HEK293T (cell line): ENCODE data around the gene SERPINB4.

Source experiments
- ARNT ChIP-seq: fragments of 450-650 bp; IDR thresholded peaks from 2 replicates; pipeline ENCODE4 v1.6.1; 2017; ENCODE audit warnings: mild to moderate bottlenecking
- BHLHE40 ChIP-seq: fragments of 450-650 bp; IDR thresholded peaks from 2 replicates; pipeline ENCODE4 v1.6.1; 2016; ENCODE audit warnings: mild to moderate bottlenecking, moderate library complexity, borderline replicate concordance
- CTBP1 ChIP-seq: fragments of 450-650 bp; IDR thresholded peaks from 2 replicates; pipeline ENCODE4 v1.6.1; 2016; ENCODE audit warnings: borderline replicate concordance
- ELF4 ChIP-seq: fragments of 450-650 bp; IDR thresholded peaks from 2 replicates; pipeline ENCODE4 v1.6.1; 2017; ENCODE audit warnings: antibody characterized with exemption
- FOXA1 ChIP-seq: fragments of 450-650 bp; IDR thresholded peaks from 2 replicates; pipeline ENCODE4 v1.6.1; 2016; ENCODE audit warnings: mild to moderate bottlenecking
- FOXK2 ChIP-seq: fragments of 450-650 bp; IDR thresholded peaks from 2 replicates; pipeline ENCODE4 v1.6.1; 2016; ENCODE audit warnings: mild to moderate bottlenecking
- FOXM1 ChIP-seq: fragments of 450-650 bp; IDR thresholded peaks from 2 replicates; pipeline ENCODE4 v1.6.1; 2017; ENCODE audit warnings: mild to moderate bottlenecking, borderline replicate concordance
- HDGF ChIP-seq: fragments of 450-650 bp; IDR thresholded peaks from 2 replicates; pipeline ENCODE4 v1.6.1; 2017; ENCODE audit warnings: antibody characterized with exemption, borderline replicate concordance
- L3MBTL2 ChIP-seq: fragments of 450-650 bp; conservative IDR thresholded peaks from 2 replicates; pipeline ENCODE4 v1.6.1; 2016; ENCODE audit warnings: mild to moderate bottlenecking
- LEF1 ChIP-seq: fragments of 450-650 bp; IDR thresholded peaks from 2 replicates; pipeline ENCODE4 v1.6.1; 2017; ENCODE audit warnings: mild to moderate bottlenecking, borderline replicate concordance
- SP1 ChIP-seq: fragments of 450-650 bp; IDR thresholded peaks from 2 replicates; pipeline ENCODE4 v1.6.1; 2017
- SUZ12 ChIP-seq: fragments of 450-650 bp; IDR thresholded peaks from 2 replicates; pipeline ENCODE4 v1.6.1; 2016; ENCODE audit warnings: mild to moderate bottlenecking

GRCh38 chr18:63606526-63606925 lies 37.5 kb downstream of the SERPINB4 start:
- TF ChIP-seq FOXA1 (no peak), ARNT (no peak), SP1 (no peak), CTBP1 (no peak), BHLHE40 (no peak), FOXM1 (no peak), SUZ12 (no peak), LEF1 (no peak), HDGF (no peak), ELF4 (no peak), L3MBTL2 (no peak), FOXK2 (no peak)
